GM23338 (cell line): ENCODE data around the gene JMY. TPM values are rescaled to one million over a fixed set of nuclear protein-coding genes. Genes with fewer than 3 reads are reported as not detected.

Experiments
- ATAC-seq: fragments of 200-7000 bp; cut with Tn5 transposase; 3 replicates; pipeline ENCODE4 v1.9.1; 2020
- DNase-seq: peaks from one replicate; pipeline ENCODE4 v3.0.0-alpha.2; 2015; ENCODE audit warnings: low spot score
- H2AFZ ChIP-seq: fragments of 200-600 bp; sonication (generic); 2 replicates; pipeline ENCODE4 v1.8.0; 2016; ENCODE audit warnings: antibody characterized with exemption, mild to moderate bottlenecking, moderate library complexity
- H3F3A ChIP-seq: fragments of 200-600 bp; sonication (generic); replicated peaks from 2 replicates; pipeline ENCODE4 v1.8.0; 2017; ENCODE audit warnings: antibody characterized with exemption, mixed run types, low read depth
- H3K27ac ChIP-seq: fragments of 200-600 bp; sonication (generic); 2 replicates; pipeline ENCODE4 v1.6.1; 2016; ENCODE audit warnings: low read depth
- H3K27me3 ChIP-seq: fragments of 200-600 bp; sonication (generic); 2 replicates; pipeline ENCODE4 v1.8.0; 2016; ENCODE audit warnings: mild to moderate bottlenecking, mixed run types, moderate library complexity; ENCODE audit not compliant: insufficient read depth
- H3K36me3 ChIP-seq: fragments of 200-600 bp; sonication (generic); 2 replicates; pipeline ENCODE4 v1.8.0; 2016; ENCODE audit warnings: mild to moderate bottlenecking; ENCODE audit not compliant: insufficient read depth
- H3K4me1 ChIP-seq: fragments of 200-600 bp; sonication (generic); 2 replicates; pipeline ENCODE4 v1.8.0; 2016; ENCODE audit warnings: mild to moderate bottlenecking, moderate library complexity; ENCODE audit not compliant: insufficient read depth
- H3K4me2 ChIP-seq: fragments of 200-600 bp; sonication (generic); 2 replicates; pipeline ENCODE4 v1.7.1; 2017; ENCODE audit warnings: mixed run types
- H3K4me3 ChIP-seq: fragments of 200-600 bp; sonication (generic); 2 replicates; pipeline ENCODE4 v1.6.1; 2016; ENCODE audit warnings: mixed run types
- H3K79me2 ChIP-seq: fragments of 200-600 bp; sonication (generic); replicated peaks from 2 replicates; pipeline ENCODE4 v1.8.0; 2017; ENCODE audit warnings: mild to moderate bottlenecking; ENCODE audit not compliant: insufficient read depth
- H3K9me2 ChIP-seq: fragments of 200-600 bp; sonication (generic); 2 replicates; pipeline ENCODE4 v1.8.0; 2017; ENCODE audit not compliant: insufficient read depth
- H4K20me1 ChIP-seq: fragments of 200-600 bp; sonication (generic); replicated peaks from 2 replicates; pipeline ENCODE4 v1.8.0; 2017; ENCODE audit warnings: mild to moderate bottlenecking; ENCODE audit not compliant: insufficient read depth
- H3K27ac Mint-ChIP-seq: 2 replicates; pipeline ENCODE4 v1.8.0; 2020; ENCODE audit warnings: inconsistent platforms, mild to moderate bottlenecking, moderate library complexity, mixed read lengths
- H3K27me3 Mint-ChIP-seq: 3 replicates; pipeline ENCODE4 v1.8.0; 2022; ENCODE audit warnings: low read depth, mild to moderate bottlenecking, moderate library complexity, mixed read lengths, inconsistent platforms; ENCODE audit not compliant: insufficient read depth, poor library complexity
- H3K36me3 Mint-ChIP-seq: 3 replicates; pipeline ENCODE4 v1.8.0; 2021; ENCODE audit warnings: low read depth, mild to moderate bottlenecking, inconsistent platforms, moderate library complexity, mixed read lengths
- H3K4me1 Mint-ChIP-seq: 3 replicates; pipeline ENCODE4 v1.8.0; 2020; ENCODE audit warnings: mild to moderate bottlenecking, inconsistent platforms, mixed read lengths
- H3K4me3 Mint-ChIP-seq: 3 replicates; pipeline ENCODE4 v1.8.0; 2021; ENCODE audit warnings: moderate library complexity, mild to moderate bottlenecking, inconsistent platforms, mixed read lengths
- H3K9me3 Mint-ChIP-seq: 3 replicates; pipeline ENCODE4 v1.8.0; 2020; ENCODE audit warnings: moderate library complexity, mild to moderate bottlenecking, inconsistent platforms, mixed read lengths
- CREB1 ChIP-seq: fragments of 250-450 bp; sonication (Bioruptor Pico); IDR thresholded peaks from 2 replicates; pipeline ENCODE4 v1.5.0; 2020; ENCODE audit warnings: low read depth, mild to moderate bottlenecking, moderate library complexity
- EZH2 ChIP-seq: fragments of 200-600 bp; sonication (generic); IDR thresholded peaks from one replicate; pipeline ENCODE4 v1.8.0; 2017; ENCODE audit warnings: antibody characterized with exemption, mild to moderate bottlenecking, low read depth; ENCODE audit not compliant: unreplicated experiment
- JUNB ChIP-seq: IDR thresholded peaks from one replicate; pipeline ENCODE4 v1.6.1; 2016; ENCODE audit warnings: antibody characterized with exemption; ENCODE audit not compliant: unreplicated experiment
- NANOG ChIP-seq: IDR thresholded peaks from 2 replicates; pipeline ENCODE4 v1.6.1; 2016; ENCODE audit warnings: antibody characterized with exemption, borderline replicate concordance
- POLR2AphosphoS5 ChIP-seq: IDR thresholded peaks from 2 replicates; pipeline ENCODE4 v1.6.1; 2016; ENCODE audit warnings: antibody characterized with exemption, low read depth
- REST ChIP-seq: IDR thresholded peaks from one replicate; pipeline ENCODE4 v1.6.1; 2018; ENCODE audit warnings: antibody characterized with exemption; ENCODE audit not compliant: unreplicated experiment
- STAT1 ChIP-seq: IDR thresholded peaks from one replicate; pipeline ENCODE4 v1.6.1; 2016; ENCODE audit warnings: antibody characterized with exemption; ENCODE audit not compliant: unreplicated experiment
- ZNF114 ChIP-seq: fragments of 250-450 bp; sonication (Bioruptor Pico); IDR thresholded peaks from 2 replicates; pipeline ENCODE4 v1.5.0; 2020; ENCODE audit warnings: mild to moderate bottlenecking, moderate library complexity
- ZNF331 ChIP-seq: fragments of 250-450 bp; sonication (Bioruptor Pico); IDR thresholded peaks from 2 replicates; pipeline ENCODE4 v1.5.0; 2020; ENCODE audit warnings: low read depth, mild to moderate bottlenecking, moderate library complexity
- polyA plus RNA-seq: library from polyadenylated mRNA; unstranded; fragments of >200 nt; fragmentation: Nextera tagmentation; extraction: Ambion mirVana; gene quantifications from 2 replicates; pipeline ENCODE4 v1.2.1, GENCODE V29; 2016
- total RNA-seq: library from RNA; depleted of rRNA; stranded (reverse); fragments of >200 nt; shearing (Covaris generic); gene quantifications from 2 replicates; pipeline ENCODE4 v1.2.3, GENCODE V29; 2014
- TF ChIP-seq, protein P1 (sequence below): fragments of 250-450 bp; sonication (Bioruptor Pico); IDR thresholded peaks from 2 replicates; pipeline ENCODE4 v1.5.0; 2020; ENCODE audit warnings: mild to moderate bottlenecking, moderate library complexity
- TF ChIP-seq, protein P2 (sequence below): IDR thresholded peaks from 2 replicates; pipeline ENCODE4 v1.6.1; 2016; ENCODE audit warnings: antibody characterized with exemption

Gene JMY
- total and polyA plus RNA-seq, 2 experiments from 2014 or later: 6.2 to 18.4 TPM

DNA sequence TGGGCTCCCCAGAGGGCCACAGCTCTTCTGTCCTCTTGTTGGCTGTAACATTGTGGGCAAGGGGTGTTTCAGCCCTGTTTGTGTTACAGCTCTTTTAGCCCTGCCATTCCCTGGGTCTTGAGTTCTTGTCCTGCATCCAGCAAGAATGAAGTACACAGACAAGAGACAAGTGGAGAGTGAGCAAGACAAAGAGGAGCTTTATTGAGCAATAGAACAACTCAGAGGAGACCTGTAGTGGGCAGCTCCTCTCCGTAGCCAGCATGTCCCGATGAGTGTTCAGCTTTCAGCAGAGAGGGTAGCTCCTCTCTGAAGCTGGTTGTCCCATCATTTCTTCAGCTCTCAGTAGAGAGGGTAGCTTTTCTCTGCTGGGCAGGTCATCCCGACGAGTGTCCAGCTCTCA is 22.9 kb downstream of the JMY start (continued):
- TF ChIP-seq, protein P1, sequence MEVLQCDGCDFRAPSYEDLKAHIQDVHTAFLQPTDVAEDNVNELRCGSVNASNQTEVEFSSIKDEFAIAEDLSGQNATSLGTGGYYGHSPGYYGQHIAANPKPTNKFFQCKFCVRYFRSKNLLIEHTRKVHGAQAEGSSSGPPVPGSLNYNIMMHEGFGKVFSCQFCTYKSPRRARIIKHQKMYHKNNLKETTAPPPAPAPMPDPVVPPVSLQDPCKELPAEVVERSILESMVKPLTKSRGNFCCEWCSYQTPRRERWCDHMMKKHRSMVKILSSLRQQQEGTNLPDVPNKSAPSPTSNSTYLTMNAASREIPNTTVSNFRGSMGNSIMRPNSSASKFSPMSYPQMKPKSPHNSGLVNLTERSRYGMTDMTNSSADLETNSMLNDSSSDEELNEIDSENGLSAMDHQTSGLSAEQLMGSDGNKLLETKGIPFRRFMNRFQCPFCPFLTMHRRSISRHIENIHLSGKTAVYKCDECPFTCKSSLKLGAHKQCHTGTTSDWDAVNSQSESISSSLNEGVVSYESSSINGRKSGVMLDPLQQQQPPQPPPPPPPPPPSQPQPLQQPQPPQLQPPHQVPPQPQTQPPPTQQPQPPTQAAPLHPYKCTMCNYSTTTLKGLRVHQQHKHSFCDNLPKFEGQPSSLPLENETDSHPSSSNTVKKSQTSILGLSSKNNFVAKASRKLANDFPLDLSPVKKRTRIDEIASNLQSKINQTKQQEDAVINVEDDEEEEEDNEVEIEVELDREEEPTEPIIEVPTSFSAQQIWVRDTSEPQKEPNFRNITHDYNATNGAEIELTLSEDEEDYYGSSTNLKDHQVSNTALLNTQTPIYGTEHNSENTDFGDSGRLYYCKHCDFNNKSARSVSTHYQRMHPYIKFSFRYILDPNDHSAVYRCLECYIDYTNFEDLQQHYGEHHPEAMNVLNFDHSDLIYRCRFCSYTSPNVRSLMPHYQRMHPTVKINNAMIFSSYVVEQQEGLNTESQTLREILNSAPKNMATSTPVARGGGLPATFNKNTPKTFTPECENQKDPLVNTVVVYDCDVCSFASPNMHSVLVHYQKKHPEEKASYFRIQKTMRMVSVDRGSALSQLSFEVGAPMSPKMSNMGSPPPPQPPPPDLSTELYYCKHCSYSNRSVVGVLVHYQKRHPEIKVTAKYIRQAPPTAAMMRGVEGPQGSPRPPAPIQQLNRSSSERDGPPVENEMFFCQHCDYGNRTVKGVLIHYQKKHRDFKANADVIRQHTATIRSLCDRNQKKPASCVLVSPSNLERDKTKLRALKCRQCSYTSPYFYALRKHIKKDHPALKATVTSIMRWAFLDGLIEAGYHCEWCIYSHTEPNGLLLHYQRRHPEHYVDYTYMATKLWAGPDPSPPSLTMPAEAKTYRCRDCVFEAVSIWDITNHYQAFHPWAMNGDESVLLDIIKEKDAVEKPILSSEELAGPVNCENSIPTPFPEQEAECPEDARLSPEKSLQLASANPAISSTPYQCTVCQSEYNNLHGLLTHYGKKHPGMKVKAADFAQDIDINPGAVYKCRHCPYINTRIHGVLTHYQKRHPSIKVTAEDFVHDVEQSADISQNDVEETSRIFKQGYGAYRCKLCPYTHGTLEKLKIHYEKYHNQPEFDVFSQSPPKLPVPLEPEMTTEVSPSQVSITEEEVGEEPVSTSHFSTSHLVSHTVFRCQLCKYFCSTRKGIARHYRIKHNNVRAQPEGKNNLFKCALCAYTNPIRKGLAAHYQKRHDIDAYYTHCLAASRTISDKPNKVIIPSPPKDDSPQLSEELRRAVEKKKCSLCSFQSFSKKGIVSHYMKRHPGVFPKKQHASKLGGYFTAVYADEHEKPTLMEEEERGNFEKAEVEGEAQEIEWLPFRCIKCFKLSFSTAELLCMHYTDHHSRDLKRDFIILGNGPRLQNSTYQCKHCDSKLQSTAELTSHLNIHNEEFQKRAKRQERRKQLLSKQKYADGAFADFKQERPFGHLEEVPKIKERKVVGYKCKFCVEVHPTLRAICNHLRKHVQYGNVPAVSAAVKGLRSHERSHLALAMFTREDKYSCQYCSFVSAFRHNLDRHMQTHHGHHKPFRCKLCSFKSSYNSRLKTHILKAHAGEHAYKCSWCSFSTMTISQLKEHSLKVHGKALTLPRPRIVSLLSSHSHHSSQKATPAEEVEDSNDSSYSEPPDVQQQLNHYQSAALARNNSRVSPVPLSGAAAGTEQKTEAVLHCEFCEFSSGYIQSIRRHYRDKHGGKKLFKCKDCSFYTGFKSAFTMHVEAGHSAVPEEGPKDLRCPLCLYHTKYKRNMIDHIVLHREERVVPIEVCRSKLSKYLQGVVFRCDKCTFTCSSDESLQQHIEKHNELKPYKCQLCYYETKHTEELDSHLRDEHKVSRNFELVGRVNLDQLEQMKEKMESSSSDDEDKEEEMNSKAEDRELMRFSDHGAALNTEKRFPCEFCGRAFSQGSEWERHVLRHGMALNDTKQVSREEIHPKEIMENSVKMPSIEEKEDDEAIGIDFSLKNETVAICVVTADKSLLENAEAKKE (CRISPR knock-in tag): no peak
- TF ChIP-seq STAT1: no peak
- no peak for TF ChIP-seq POLR2AphosphoS5
- no peak for TF ChIP-seq NANOG
- no peak for TF ChIP-seq ZNF331 (CRISPR knock-in tag)
- no peak for TF ChIP-seq EZH2

DNA sequence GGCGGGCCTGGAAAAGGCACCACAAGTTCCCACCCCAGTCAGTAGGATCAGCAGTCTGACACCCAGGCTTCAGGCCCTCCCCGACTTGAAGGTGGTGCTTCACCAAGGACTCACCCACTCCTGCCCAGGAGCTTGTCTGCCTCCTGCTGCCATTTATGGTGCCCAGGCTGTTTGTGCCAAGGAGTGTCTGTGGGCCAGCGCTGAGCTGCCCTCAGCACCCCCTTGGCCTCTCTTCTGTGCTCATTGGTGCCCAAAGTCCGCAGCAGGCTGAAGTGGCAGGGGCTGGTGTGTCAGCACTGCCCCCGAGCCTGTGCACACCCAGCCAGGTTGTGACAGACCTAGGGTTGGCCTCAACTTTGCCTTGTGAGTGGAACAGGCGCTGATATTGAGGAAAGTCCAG is 23.5 kb downstream of the JMY start:
- Histone ChIP-seq H3K79me2 (peaks cover 77% of the 10 kb centered on the region), H3F3A (no peaks in the 10 kb centered on the region), H3K4me1 (peaks cover 50% of the 10 kb centered on the region), H3K27ac (no peak overlapping the region), H2AFZ (no peak overlapping the region), H3K4me3 (no peak overlapping the region), H3K36me3 (no peaks in the 10 kb centered on the region), H3K27me3 (no peaks in the 10 kb centered on the region), H3K4me2 (no peak overlapping the region), H3K9me2 (no peaks in the 10 kb centered on the region), H4K20me1 (no peaks in the 10 kb centered on the region)
- DNase-seq: no peak
- ATAC-seq: no peak
- Mint-ChIP-seq H3K27me3 (peaks cover 8% of the 10 kb centered on the region), H3K4me1 (peaks cover 51% of the 10 kb centered on the region), H3K36me3 (no peaks in the 10 kb centered on the region), H3K4me3 (no peak overlapping the region), H3K9me3 (no peaks in the 10 kb centered on the region; the same call in 1 of the 3 replicates), H3K27ac (no peak overlapping the region)
- TF ChIP-seq POLR2AphosphoS5 (no peak), JUNB (no peak), ZNF331 (CRISPR knock-in tag) (no peak), EZH2 (no peak), NANOG (no peak), ZNF114 (CRISPR knock-in tag) (no peak), STAT1 (no peak), CREB1 (no peak), REST (no peak)
- TF ChIP-seq, protein P2, sequence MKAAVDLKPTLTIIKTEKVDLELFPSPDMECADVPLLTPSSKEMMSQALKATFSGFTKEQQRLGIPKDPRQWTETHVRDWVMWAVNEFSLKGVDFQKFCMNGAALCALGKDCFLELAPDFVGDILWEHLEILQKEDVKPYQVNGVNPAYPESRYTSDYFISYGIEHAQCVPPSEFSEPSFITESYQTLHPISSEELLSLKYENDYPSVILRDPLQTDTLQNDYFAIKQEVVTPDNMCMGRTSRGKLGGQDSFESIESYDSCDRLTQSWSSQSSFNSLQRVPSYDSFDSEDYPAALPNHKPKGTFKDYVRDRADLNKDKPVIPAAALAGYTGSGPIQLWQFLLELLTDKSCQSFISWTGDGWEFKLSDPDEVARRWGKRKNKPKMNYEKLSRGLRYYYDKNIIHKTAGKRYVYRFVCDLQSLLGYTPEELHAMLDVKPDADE: no peak
